Neural progenitor cell (in vitro differentiated cells): Measurements from ENCODE around the gene PTGDR2. TPM values are rescaled to one million over a fixed set of nuclear protein-coding genes. Genes with fewer than 3 reads are reported as not detected.
A peak's percentile ranks its signal among the peaks of the same experiment; 100 is the strongest.

Experiments
- DNase-seq: peaks from one replicate; pipeline ENCODE4 v3.0.0-alpha.2; 2016; ENCODE audit warnings: low spot score
- H2AFZ ChIP-seq: fragments of 200-600 bp; sonication (generic); replicated peaks from 2 replicates; pipeline ENCODE4 v1.6.1; 2016; ENCODE audit warnings: antibody characterized with exemption
- H3F3A ChIP-seq: fragments of 200-600 bp; sonication (generic); 2 replicates; pipeline ENCODE4 v1.6.1; 2016; ENCODE audit warnings: antibody characterized with exemption, low read depth
- H3K27ac ChIP-seq: fragments of 200-600 bp; sonication (generic); 2 replicates; pipeline ENCODE4 v1.5.1; 2016; ENCODE audit warnings: mild to moderate bottlenecking
- H3K27me3 ChIP-seq: fragments of 200-600 bp; sonication (generic); 2 replicates; pipeline ENCODE4 v1.6.1; 2016; ENCODE audit warnings: mild to moderate bottlenecking, moderate library complexity
- H3K36me3 ChIP-seq: fragments of 200-600 bp; sonication (generic); 2 replicates; pipeline ENCODE4 v1.5.1; 2016
- H3K4me1 ChIP-seq: fragments of 200-600 bp; sonication (generic); 2 replicates; pipeline ENCODE4 v1.6.1; 2016; ENCODE audit warnings: mixed run types
- H3K4me2 ChIP-seq: fragments of 200-600 bp; sonication (generic); 2 replicates; pipeline ENCODE4 v1.6.1; 2016
- H3K4me3 ChIP-seq: fragments of 200-600 bp; sonication (generic); 2 replicates; pipeline ENCODE4 v1.5.1; 2016
- H3K79me2 ChIP-seq: fragments of 200-600 bp; sonication (generic); 2 replicates; pipeline ENCODE4 v1.6.1; 2016; ENCODE audit warnings: low read depth
- H3K9ac ChIP-seq: fragments of 200-600 bp; sonication (generic); 2 replicates; pipeline ENCODE4 v1.6.1; 2016
- H3K9me3 ChIP-seq: fragments of 200-600 bp; sonication (generic); 2 replicates; pipeline ENCODE4 v1.5.1; 2016; ENCODE audit warnings: low read depth
- H4K20me1 ChIP-seq: fragments of 200-600 bp; sonication (generic); 2 replicates; pipeline ENCODE4 v1.6.1; 2016; ENCODE audit warnings: low read depth
- H3K27ac Mint-ChIP-seq: 3 replicates; pipeline ENCODE4 v1.8.0; 2021; ENCODE audit warnings: mixed read lengths
- H3K27me3 Mint-ChIP-seq: 2 replicates; pipeline ENCODE4 v1.8.0; 2022; ENCODE audit warnings: low read depth, mild to moderate bottlenecking, inconsistent platforms, moderate library complexity, mixed read lengths; ENCODE audit not compliant: insufficient read depth
- H3K36me3 Mint-ChIP-seq: 3 replicates; pipeline ENCODE4 v1.8.0; 2021; ENCODE audit warnings: mixed read lengths
- H3K4me1 Mint-ChIP-seq: 3 replicates; pipeline ENCODE4 v1.8.0; 2021; ENCODE audit warnings: mixed read lengths
- H3K4me3 Mint-ChIP-seq: 3 replicates; pipeline ENCODE4 v1.8.0; 2021; ENCODE audit warnings: mild to moderate bottlenecking, moderate library complexity, mixed read lengths
- H3K9me3 Mint-ChIP-seq: 3 replicates; pipeline ENCODE4 v1.8.0; 2020; ENCODE audit warnings: mixed read lengths
- CTCF ChIP-seq: fragments of 200-600 bp; sonication (generic); IDR thresholded peaks from 2 replicates; pipeline ENCODE4 v1.5.1; 2017; ENCODE audit warnings: antibody characterized with exemption, mild to moderate bottlenecking
- EZH2 ChIP-seq: fragments of 200-600 bp; sonication (generic); IDR thresholded peaks from 2 replicates; pipeline ENCODE4 v1.6.1; 2017; ENCODE audit warnings: antibody characterized with exemption, mild to moderate bottlenecking, moderate library complexity
- EZH2phosphoT487 ChIP-seq: fragments of 200-600 bp; sonication (generic); IDR thresholded peaks from 2 replicates; pipeline ENCODE4 v1.6.1; 2017; ENCODE audit warnings: antibody characterized with exemption
- total RNA-seq: library from RNA; depleted of rRNA; stranded (reverse); fragments of >200 nt; gene quantifications from 2 replicates; pipeline ENCODE4 v1.2.3, GENCODE V29; 2015; ENCODE audit warnings: low replicate concordance

Gene PTGDR2
- 0.06 TPM in 1 of 2 replicates, not detected in the other for total RNA-seq

GRCh38 chr11:60855726-60856633 lies at the start of gene PTGDR2:
PTGDR2 (minus strand) TSS chr11:60855950; CDS start chr11:60853722, 2,228 bp downstream.
- H3K4me2 ChIP-seq: no peak within 1 kb of the TSS
- no peak within 1 kb of the TSS for H2AFZ ChIP-seq

GRCh38 chr11:60905047-60905446 lies 49.3 kb upstream of the PTGDR2 start:
- no peak for DNase-seq
- Histone ChIP-seq H3F3A (peaks cover 10% of the 10 kb centered on the region), H3K27me3 (peaks cover 31% of the 10 kb centered on the region), H3K4me2 (peak overlapping the region; percentile 91), H3K9ac (peak overlapping the region; percentile 95), H3K4me1 (peaks cover 11% of the 10 kb centered on the region), H3K4me3 (peak overlapping the region; percentile 80), H3K27ac (no peak overlapping the region), H3K79me2 (peaks cover 38% of the 10 kb centered on the region), H4K20me1 (peaks cover 33% of the 10 kb centered on the region), H2AFZ (no peak overlapping the region), H3K9me3 (no peaks in the 10 kb centered on the region), H3K36me3 (no peaks in the 10 kb centered on the region)
- Mint-ChIP-seq H3K4me3 (peak overlapping the region; percentile 92), H3K36me3 (peaks cover 5% of the 10 kb centered on the region), H3K27ac (peak overlapping the region; percentile 7), H3K9me3 (peaks cover 2% of the 10 kb centered on the region), H3K27me3 (peaks cover 11% of the 10 kb centered on the region), H3K4me1 (peaks cover 27% of the 10 kb centered on the region)
- TF ChIP-seq CTCF (no peak), EZH2 (no peak), EZH2phosphoT487 (no peak)

More at GRCh38 chr11:60855726-60856633, at the start of gene PTGDR2:
- Histone ChIP-seq H3K9me3 (no peaks in the 10 kb centered on the region), H3K27me3 (peaks cover 36% of the 10 kb centered on the region), H3K27ac (no peak within 1 kb of the TSS), H3K4me3 (no peak within 1 kb of the TSS), H3K36me3 (no peaks in the 10 kb centered on the region), H3K9ac (peak within 1 kb of the TSS; percentile 45), H4K20me1 (no peaks in the 10 kb centered on the region), H3K79me2 (no peaks in the 10 kb centered on the region), H3K4me1 (no peaks in the 10 kb centered on the region), H3F3A (peaks cover 4% of the 10 kb centered on the region)
- Mint-ChIP-seq H3K27me3 (peaks cover 9% of the 10 kb centered on the region), H3K27ac (peak within 1 kb of the TSS; percentile 44), H3K4me1 (peaks cover 7% of the 10 kb centered on the region), H3K36me3 (peaks cover 1% of the 10 kb centered on the region), H3K9me3 (no peaks in the 10 kb centered on the region), H3K4me3 (no peak within 1 kb of the TSS)
- no peak for TF ChIP-seq EZH2
- TF ChIP-seq CTCF: no peak
- no peak for TF ChIP-seq EZH2phosphoT487
- no peak for DNase-seq

- Mint-ChIP-seq H3K27ac (no peak overlapping the region), H3K27me3 (peaks cover 7% of the 10 kb centered on the region), H3K4me1 (peaks cover 27% of the 10 kb centered on the region), H3K9me3 (no peaks in the 10 kb centered on the region), H3K4me3 (peak overlapping the region; percentile 35), H3K36me3 (peaks cover 11% of the 10 kb centered on the region)
- Histone ChIP-seq H3K36me3 (peaks cover 10% of the 10 kb centered on the region), H4K20me1 (peaks cover 33% of the 10 kb centered on the region), H3K79me2 (peaks cover 38% of the 10 kb centered on the region), H3K27ac (no peak overlapping the region), H2AFZ (no peak overlapping the region), H3K9me3 (no peaks in the 10 kb centered on the region), H3K4me3 (no peak overlapping the region), H3F3A (peaks cover 16% of the 10 kb centered on the region), H3K9ac (no peak overlapping the region), H3K4me2 (no peak overlapping the region), H3K4me1 (peaks cover 11% of the 10 kb centered on the region), H3K27me3 (peaks cover 7% of the 10 kb centered on the region)
- TF ChIP-seq CTCF: no peak
- no peak for TF ChIP-seq EZH2
- no peak for TF ChIP-seq EZH2phosphoT487
- DNase-seq: no peak
These were observed 46.9 kb upstream of the PTGDR2 start for GRCh38 chr11:60902625-60903024.
